ENCODE data around the gene ALOX15.

Gene ALOX15

GRCh38 chr17:4582691-4583090 lies 58.8 kb downstream of the ALOX15 start:
- peaks cover 0 to 20% (median 15%) of the 10 kb centered on the region in 4 experiments for H3K4me1 ChIP-seq (ENCODE audit: control extremely low read depth in 1 of 4, control insufficient read depth in 4 of 4, insufficient read depth in 4 of 4, low read length in 3 of 4)
- H3K4me3 ChIP-seq (ENCODE audit: control insufficient read depth in 1 of 7, extremely low read depth in 1 of 7, insufficient read depth in 4 of 7, low read depth in 2 of 7, low read length in 6 of 7) = no peak overlapping the region
- CTCF ChIA-PET = interaction anchor here (0.9 to 1.4 kb wide), 3 partner anchors 9 to 15 kb away, joined by 3 to 6 read pairs (median 3); no protein-coding TSS in a partner anchor
- no peak overlapping the region for H3K27ac ChIP-seq (ENCODE audit: insufficient read depth in 1 of 2, low read depth in 1 of 2, low read length in 2 of 2, poor library complexity in 1 of 2, severe bottlenecking in 2 of 2)
- H3K9me3 ChIP-seq (ENCODE audit: control extremely low read depth in 1 of 5, control insufficient read depth in 4 of 5, insufficient read depth in 2 of 5, low read depth in 1 of 5, low read length in 4 of 5) = no peaks in the 10 kb centered on the region
- 94% methylated on average over 7 of the region's 8 CpGs for WGBS (ENCODE audit: insufficient coverage)
- peaks cover 0 to 54% (median 33%) of the 10 kb centered on the region in 5 experiments for H3K27me3 ChIP-seq (replicated peaks in 2 of 5; ENCODE audit: control insufficient read depth in 4 of 5, insufficient read depth in 5 of 5, low read length in 4 of 5)
- no peaks in the 10 kb centered on the region for H3K36me3 ChIP-seq (ENCODE audit: control insufficient read depth in 4 of 4, insufficient read depth in 4 of 4, low read length in 3 of 4)
- no peak for DNase-seq
- POLR2A ChIA-PET = no interaction called here

GRCh38 chr17:4582101-4582501 lies 59.4 kb downstream of the ALOX15 start:
- Histone ChIP-seq H3K4me3 (ENCODE audit: control insufficient read depth in 1 of 7, extremely low read depth in 1 of 7, insufficient read depth in 4 of 7, low read depth in 2 of 7, low read length in 6 of 7) (no peak overlapping the region), H3K27me3 (replicated peaks in 2 of 5; ENCODE audit: control insufficient read depth in 4 of 5, insufficient read depth in 5 of 5, low read length in 4 of 5) (peaks cover 0 to 54% (median 33%) of the 10 kb centered on the region in 5 experiments), H3K9me3 (ENCODE audit: control extremely low read depth in 1 of 5, control insufficient read depth in 4 of 5, insufficient read depth in 2 of 5, low read depth in 1 of 5, low read length in 4 of 5) (no peaks in the 10 kb centered on the region), H3K4me1 (ENCODE audit: control extremely low read depth in 1 of 4, control insufficient read depth in 4 of 4, insufficient read depth in 4 of 4, low read length in 3 of 4) (peaks cover 0 to 20% (median 15%) of the 10 kb centered on the region in 4 experiments), H3K36me3 (ENCODE audit: control insufficient read depth in 4 of 4, insufficient read depth in 4 of 4, low read length in 3 of 4) (no peaks in the 10 kb centered on the region), H3K27ac (ENCODE audit: insufficient read depth in 1 of 2, low read depth in 1 of 2, low read length in 2 of 2, poor library complexity in 1 of 2, severe bottlenecking in 2 of 2) (no peak overlapping the region)
- no peak for DNase-seq
- POLR2A ChIA-PET = no interaction called here
- WGBS (ENCODE audit: insufficient coverage) = 90% methylated on average over 7 of the region's 7 CpGs
- CTCF ChIA-PET = interaction anchor here (1.4 kb wide), 1 partner anchor 15 kb away, joined by 6 read pairs; no protein-coding TSS in a partner anchor
